Loucy (cell line): Measurements from ENCODE around the gene COBLL1.

Source experiments
- H2AFZ ChIP-seq: fragments of 200-600 bp; sonication (generic); 2 replicates; pipeline ENCODE4 v1.6.0; 2016; ENCODE audit warnings: antibody characterized with exemption, mild to moderate bottlenecking, low read length, moderate library complexity
- H3F3A ChIP-seq: fragments of 200-600 bp; 2 replicates; pipeline ENCODE4 v1.6.0; 2016; ENCODE audit warnings: antibody characterized with exemption, low read depth, mild to moderate bottlenecking
- H3K27me3 ChIP-seq: fragments of 200-600 bp; sonication (generic); 2 replicates; pipeline ENCODE4 v1.6.1; 2014; ENCODE audit warnings: low read length, mild to moderate bottlenecking; ENCODE audit not compliant: insufficient read depth, poor library complexity, severe bottlenecking
- H3K36me3 ChIP-seq: fragments of 200-600 bp; sonication (generic); 2 replicates; pipeline ENCODE4 v1.6.1; 2016; ENCODE audit warnings: low read length; ENCODE audit not compliant: insufficient read depth
- H3K4me1 ChIP-seq: fragments of 200-600 bp; sonication (generic); 2 replicates; pipeline ENCODE4 v1.5.1; 2014; ENCODE audit warnings: low read length, mild to moderate bottlenecking; ENCODE audit not compliant: insufficient read depth, poor library complexity, severe bottlenecking
- H3K4me2 ChIP-seq: fragments of 200-600 bp; sonication (generic); 2 replicates; pipeline ENCODE4 v1.6.0; 2014; ENCODE audit warnings: antibody characterized with exemption, low read length, low read depth, mild to moderate bottlenecking; ENCODE audit not compliant: poor library complexity, severe bottlenecking
- H3K4me3 ChIP-seq: fragments of 200-600 bp; sonication (generic); 2 replicates; pipeline ENCODE4 v1.5.1; 2014; ENCODE audit warnings: low read length, mild to moderate bottlenecking, mixed read lengths; ENCODE audit not compliant: poor library complexity, severe bottlenecking
- H3K79me2 ChIP-seq: fragments of 200-600 bp; sonication (generic); 2 replicates; pipeline ENCODE4 v1.6.1; 2014; ENCODE audit warnings: low read length; ENCODE audit not compliant: insufficient read depth
- H3K9ac ChIP-seq: fragments of 200-600 bp; sonication (generic); 2 replicates; pipeline ENCODE4 v1.6.0; 2014; ENCODE audit warnings: mild to moderate bottlenecking, low read depth, low read length, moderate library complexity; ENCODE audit not compliant: poor library complexity, severe bottlenecking
- H3K9me2 ChIP-seq: fragments of 200-600 bp; sonication (generic); replicated peaks from 2 replicates; pipeline ENCODE4 v1.6.1; 2016; ENCODE audit warnings: low read depth, low read length, mixed read lengths
- H3K9me3 ChIP-seq: fragments of 200-600 bp; sonication (generic); 2 replicates; pipeline ENCODE4 v1.6.1; 2014; ENCODE audit warnings: mild to moderate bottlenecking, antibody characterized with exemption, low read length, low read depth; ENCODE audit not compliant: insufficient read depth
- H4K20me1 ChIP-seq: fragments of 200-600 bp; sonication (generic); 2 replicates; pipeline ENCODE4 v1.6.0; 2014; ENCODE audit warnings: antibody characterized with exemption, low read length, mild to moderate bottlenecking; ENCODE audit not compliant: insufficient read depth, poor library complexity, severe bottlenecking
- EZH2phosphoT487 ChIP-seq: fragments of 200-600 bp; IDR thresholded peaks from 2 replicates; pipeline ENCODE4 v1.6.1; 2018; ENCODE audit warnings: antibody characterized with exemption, mild to moderate bottlenecking, moderate library complexity, borderline replicate concordance
- TF ChIP-seq, protein P1 (sequence below): fragments of 200-600 bp; sonication (generic); conservative IDR thresholded peaks from 2 replicates; pipeline ENCODE4 v1.5.1; 2014; ENCODE audit warnings: mild to moderate bottlenecking, antibody characterized with exemption, low read length

Gene COBLL1

GRCh38 chr2:164675687-164676086 lies 165.9 kb downstream of the COBLL1 start:
- Histone ChIP-seq H3F3A (no peaks in the 10 kb centered on the region), H2AFZ (no peak overlapping the region), H3K4me3 (no peak overlapping the region), H3K9me2 (no peaks in the 10 kb centered on the region), H3K9ac (no peak overlapping the region), H3K79me2 (no peaks in the 10 kb centered on the region), H3K9me3 (peaks cover 10% of the 10 kb centered on the region; the same call in 1 of the 2 replicates), H3K4me1 (no peaks in the 10 kb centered on the region), H4K20me1 (no peaks in the 10 kb centered on the region), H3K27me3 (no peaks in the 10 kb centered on the region), H3K4me2 (no peak overlapping the region), H3K36me3 (no peaks in the 10 kb centered on the region)
- TF ChIP-seq EZH2phosphoT487, result no peak
- TF ChIP-seq, protein P1, sequence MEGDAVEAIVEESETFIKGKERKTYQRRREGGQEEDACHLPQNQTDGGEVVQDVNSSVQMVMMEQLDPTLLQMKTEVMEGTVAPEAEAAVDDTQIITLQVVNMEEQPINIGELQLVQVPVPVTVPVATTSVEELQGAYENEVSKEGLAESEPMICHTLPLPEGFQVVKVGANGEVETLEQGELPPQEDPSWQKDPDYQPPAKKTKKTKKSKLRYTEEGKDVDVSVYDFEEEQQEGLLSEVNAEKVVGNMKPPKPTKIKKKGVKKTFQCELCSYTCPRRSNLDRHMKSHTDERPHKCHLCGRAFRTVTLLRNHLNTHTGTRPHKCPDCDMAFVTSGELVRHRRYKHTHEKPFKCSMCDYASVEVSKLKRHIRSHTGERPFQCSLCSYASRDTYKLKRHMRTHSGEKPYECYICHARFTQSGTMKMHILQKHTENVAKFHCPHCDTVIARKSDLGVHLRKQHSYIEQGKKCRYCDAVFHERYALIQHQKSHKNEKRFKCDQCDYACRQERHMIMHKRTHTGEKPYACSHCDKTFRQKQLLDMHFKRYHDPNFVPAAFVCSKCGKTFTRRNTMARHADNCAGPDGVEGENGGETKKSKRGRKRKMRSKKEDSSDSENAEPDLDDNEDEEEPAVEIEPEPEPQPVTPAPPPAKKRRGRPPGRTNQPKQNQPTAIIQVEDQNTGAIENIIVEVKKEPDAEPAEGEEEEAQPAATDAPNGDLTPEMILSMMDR, result no peak

DNA sequence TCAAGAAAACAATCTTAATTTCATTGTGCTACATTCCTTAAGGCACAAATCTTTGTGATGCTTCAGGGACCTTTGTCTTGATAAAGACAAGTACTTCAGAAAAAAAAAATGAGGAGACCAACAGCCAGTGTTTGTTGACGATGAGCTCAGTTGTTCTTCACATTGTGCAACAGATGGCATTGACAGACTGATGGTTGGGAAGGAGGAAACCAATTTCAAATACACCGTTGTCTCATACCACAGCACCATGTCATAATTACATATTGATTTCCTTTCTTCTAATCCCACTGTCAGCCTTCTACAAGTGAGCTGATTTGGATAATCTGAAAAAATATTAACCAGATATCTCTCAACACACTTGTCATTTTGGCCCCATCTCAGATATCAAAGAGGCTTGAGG lies 166.6 kb downstream of the COBLL1 start:
- no peaks in the 10 kb centered on the region for H3K4me1 ChIP-seq
- no peaks in the 10 kb centered on the region for H3F3A ChIP-seq
- H2AFZ ChIP-seq, result no peak overlapping the region
- H3K9me3 ChIP-seq, result peaks cover 10% of the 10 kb centered on the region; the same call in 1 of the 2 replicates
- H3K4me2 ChIP-seq, result no peak overlapping the region
- H3K9ac ChIP-seq, result no peak overlapping the region
- H3K27me3 ChIP-seq, result no peaks in the 10 kb centered on the region
- no peak overlapping the region for H3K4me3 ChIP-seq
- no peaks in the 10 kb centered on the region for H4K20me1 ChIP-seq
- no peaks in the 10 kb centered on the region for H3K79me2 ChIP-seq
- no peaks in the 10 kb centered on the region for H3K36me3 ChIP-seq
- TF ChIP-seq, protein P1, result no peak
- TF ChIP-seq EZH2phosphoT487, result no peak
- no peaks in the 10 kb centered on the region for H3K9me2 ChIP-seq

GRCh38 chr2:164671664-164672396 lies 169.8 kb downstream of the COBLL1 start:
- Histone ChIP-seq H3K4me3 (no peak overlapping the region), H2AFZ (no peak overlapping the region), H3K79me2 (no peaks in the 10 kb centered on the region), H3K9me2 (no peaks in the 10 kb centered on the region), H3K4me1 (peaks cover 3% of the 10 kb centered on the region), H4K20me1 (no peaks in the 10 kb centered on the region), H3K9ac (no peak overlapping the region), H3F3A (no peaks in the 10 kb centered on the region), H3K36me3 (no peaks in the 10 kb centered on the region), H3K27me3 (no peaks in the 10 kb centered on the region), H3K4me2 (no peak overlapping the region), H3K9me3 (no peaks in the 10 kb centered on the region)
- TF ChIP-seq, protein P1, result no peak
- no peak for TF ChIP-seq EZH2phosphoT487
